IMR-90 (cell line): Measurements from ENCODE around the gene LRRK2.

Experiments
- CTCF ChIP-seq: conservative IDR thresholded peaks from 2 replicates; pipeline ENCODE4 v1.5.1; 2012; ENCODE audit warnings: mild to moderate bottlenecking, low read depth, low read length, improper control_type of control experiment
- MAZ ChIP-seq: IDR thresholded peaks from 2 replicates; pipeline ENCODE4 v1.6.1; 2012; ENCODE audit warnings: low read depth, mild to moderate bottlenecking, low read length, improper control_type of control experiment, moderate library complexity, borderline replicate concordance
- POLR2A ChIP-seq: IDR thresholded peaks from 2 replicates; pipeline ENCODE4 v1.6.1; 2012; ENCODE audit warnings: mild to moderate bottlenecking, low read depth, low read length
- RAD21 ChIP-seq: IDR thresholded peaks from 2 replicates; pipeline ENCODE4 v1.6.1; 2012; ENCODE audit warnings: low read length, improper control_type of control experiment
- RFX5 ChIP-seq: IDR thresholded peaks from 2 replicates; pipeline ENCODE4 v1.8.0; 2012; ENCODE audit warnings: low read depth, mild to moderate bottlenecking, low read length, moderate library complexity
- USF2 ChIP-seq: fragments of 150-350 bp; IDR thresholded peaks from 2 replicates; pipeline ENCODE4 v1.6.1; 2017; ENCODE audit warnings: mild to moderate bottlenecking, antibody characterized with exemption, low read length, low read depth
- TF ChIP-seq, protein P1 (sequence below): fragments of 150-350 bp; IDR thresholded peaks from 2 replicates; pipeline ENCODE4 v1.6.1; 2016; ENCODE audit warnings: low read depth, mild to moderate bottlenecking, low read length, moderate library complexity, borderline replicate concordance

DNA sequence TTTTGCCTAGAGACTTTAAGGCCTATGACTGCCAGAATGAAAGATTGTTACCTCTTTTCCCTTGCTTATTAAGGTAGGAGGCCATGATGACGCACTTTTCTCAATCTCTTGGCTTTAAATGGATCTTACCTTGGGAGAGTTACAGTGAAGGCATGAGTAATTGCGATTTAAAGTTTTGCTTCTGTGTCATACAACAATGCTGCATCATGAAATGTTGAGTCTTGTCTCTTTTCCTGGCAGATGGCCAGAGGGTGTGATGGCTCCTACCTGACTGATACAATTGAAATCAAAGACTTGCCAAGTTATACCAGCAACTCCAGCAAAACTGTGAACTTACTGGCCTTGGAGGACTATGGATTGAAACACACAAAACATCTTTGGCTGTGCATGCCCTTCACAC lies 17.2 kb upstream of the LRRK2 start:
- no peak for TF ChIP-seq POLR2A
- no peak for TF ChIP-seq RAD21
- no peak for TF ChIP-seq CTCF
- TF ChIP-seq MAZ, result no peak
- no peak for TF ChIP-seq USF2
- TF ChIP-seq RFX5, result no peak
- TF ChIP-seq, protein P1, sequence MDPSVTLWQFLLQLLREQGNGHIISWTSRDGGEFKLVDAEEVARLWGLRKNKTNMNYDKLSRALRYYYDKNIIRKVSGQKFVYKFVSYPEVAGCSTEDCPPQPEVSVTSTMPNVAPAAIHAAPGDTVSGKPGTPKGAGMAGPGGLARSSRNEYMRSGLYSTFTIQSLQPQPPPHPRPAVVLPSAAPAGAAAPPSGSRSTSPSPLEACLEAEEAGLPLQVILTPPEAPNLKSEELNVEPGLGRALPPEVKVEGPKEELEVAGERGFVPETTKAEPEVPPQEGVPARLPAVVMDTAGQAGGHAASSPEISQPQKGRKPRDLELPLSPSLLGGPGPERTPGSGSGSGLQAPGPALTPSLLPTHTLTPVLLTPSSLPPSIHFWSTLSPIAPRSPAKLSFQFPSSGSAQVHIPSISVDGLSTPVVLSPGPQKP, result no peak
